AG09319 (cell line): ENCODE results near the gene NAMPT.

Source experiments
- DNase-seq: peaks from one replicate; pipeline ENCODE4 v3.0.0-alpha.2; 2010; ENCODE audit warnings: low read depth; ENCODE audit errors: extremely low read depth
- TF ChIP-seq, protein P1 (sequence below): IDR thresholded peaks from 2 replicates; pipeline ENCODE4 v1.5.1; 2011; ENCODE audit warnings: low read depth, mild to moderate bottlenecking, inconsistent platforms, low read length, moderate library complexity

Gene NAMPT

DNA sequence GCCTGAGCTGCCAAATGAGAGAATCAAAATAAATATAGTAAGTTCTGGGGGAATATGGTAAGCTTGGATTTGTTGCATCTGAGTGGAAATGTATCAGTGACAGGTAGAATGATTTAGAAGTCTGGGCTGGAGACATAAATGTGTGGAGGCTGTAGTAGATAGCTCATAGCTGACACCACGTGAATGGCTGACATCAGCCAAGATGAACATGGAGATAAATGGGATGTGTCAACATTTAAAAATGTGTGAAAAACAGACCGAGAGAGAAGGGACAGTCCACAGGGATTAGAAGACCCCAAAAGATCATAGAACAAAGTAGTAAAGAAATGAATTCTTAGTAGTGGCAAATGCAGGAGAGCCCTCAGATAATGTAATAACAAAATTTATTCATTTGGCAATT is 40.9 kb downstream of the NAMPT start:
- TF ChIP-seq, protein P1, sequence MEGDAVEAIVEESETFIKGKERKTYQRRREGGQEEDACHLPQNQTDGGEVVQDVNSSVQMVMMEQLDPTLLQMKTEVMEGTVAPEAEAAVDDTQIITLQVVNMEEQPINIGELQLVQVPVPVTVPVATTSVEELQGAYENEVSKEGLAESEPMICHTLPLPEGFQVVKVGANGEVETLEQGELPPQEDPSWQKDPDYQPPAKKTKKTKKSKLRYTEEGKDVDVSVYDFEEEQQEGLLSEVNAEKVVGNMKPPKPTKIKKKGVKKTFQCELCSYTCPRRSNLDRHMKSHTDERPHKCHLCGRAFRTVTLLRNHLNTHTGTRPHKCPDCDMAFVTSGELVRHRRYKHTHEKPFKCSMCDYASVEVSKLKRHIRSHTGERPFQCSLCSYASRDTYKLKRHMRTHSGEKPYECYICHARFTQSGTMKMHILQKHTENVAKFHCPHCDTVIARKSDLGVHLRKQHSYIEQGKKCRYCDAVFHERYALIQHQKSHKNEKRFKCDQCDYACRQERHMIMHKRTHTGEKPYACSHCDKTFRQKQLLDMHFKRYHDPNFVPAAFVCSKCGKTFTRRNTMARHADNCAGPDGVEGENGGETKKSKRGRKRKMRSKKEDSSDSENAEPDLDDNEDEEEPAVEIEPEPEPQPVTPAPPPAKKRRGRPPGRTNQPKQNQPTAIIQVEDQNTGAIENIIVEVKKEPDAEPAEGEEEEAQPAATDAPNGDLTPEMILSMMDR = no peak
- DNase-seq = no peak

DNA sequence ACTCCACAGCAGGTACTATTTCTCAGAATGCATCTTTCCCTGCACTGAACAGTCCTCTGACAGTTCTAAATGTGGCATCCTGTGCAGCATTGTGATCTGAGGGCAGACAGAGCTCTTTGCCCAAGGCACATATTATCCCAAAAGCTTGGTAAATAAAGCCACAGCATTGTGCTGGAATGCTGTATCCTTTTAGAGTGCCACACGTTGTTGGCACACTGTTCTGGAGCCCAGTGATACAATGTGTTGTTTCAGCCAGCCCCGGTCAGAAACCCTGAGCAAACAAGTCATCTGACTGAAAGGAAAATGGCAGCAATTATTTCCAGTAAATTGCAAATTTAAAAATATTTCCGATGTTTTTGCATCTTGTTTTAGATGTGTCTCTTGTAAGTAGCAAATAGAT is 45.4 kb downstream of the NAMPT start:
- no peak for DNase-seq
- TF ChIP-seq, protein P1 = no peak

DNA sequence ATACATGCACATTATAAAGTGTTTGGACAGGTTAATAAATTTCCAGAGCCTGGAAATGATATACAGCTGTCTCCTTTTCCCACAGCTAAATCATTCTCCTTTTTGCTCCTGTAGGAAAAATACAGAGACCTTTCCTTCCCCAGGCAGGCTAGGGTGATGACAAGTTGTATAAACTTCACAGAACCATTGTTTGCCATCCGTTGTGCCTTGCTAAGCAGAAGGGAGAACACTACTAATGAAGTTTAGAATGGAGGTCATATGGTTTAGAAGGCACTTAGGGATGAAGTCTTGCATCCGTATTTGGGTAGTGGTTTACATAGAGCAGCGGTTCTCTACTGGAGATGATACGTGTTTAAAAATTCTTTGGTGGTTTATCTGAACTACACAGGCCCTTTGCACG is 46.0 kb downstream of the NAMPT start:
- TF ChIP-seq, protein P1 = no peak
- no peak for DNase-seq

DNA sequence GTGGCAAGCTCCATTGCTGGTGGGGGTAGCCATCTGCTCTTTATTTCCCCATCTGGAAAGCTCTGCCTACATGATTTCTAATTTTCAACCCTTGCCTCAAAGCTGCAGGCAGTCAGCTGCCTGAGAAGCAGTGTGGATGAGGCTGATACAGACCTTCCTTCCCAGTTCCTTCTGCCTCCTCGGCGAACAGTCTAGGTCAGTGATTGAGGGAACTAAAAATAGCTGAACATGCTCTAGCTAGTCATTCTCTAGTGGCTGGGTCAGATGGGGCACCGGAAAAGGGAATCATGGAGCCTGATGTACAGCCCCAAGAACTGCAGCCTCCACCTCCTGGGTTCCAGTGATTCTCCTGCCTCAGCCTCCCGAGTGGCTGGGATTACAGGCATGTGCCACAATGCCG is 48.7 kb downstream of the NAMPT start:
- no peak for DNase-seq
- TF ChIP-seq, protein P1 = no peak

DNA sequence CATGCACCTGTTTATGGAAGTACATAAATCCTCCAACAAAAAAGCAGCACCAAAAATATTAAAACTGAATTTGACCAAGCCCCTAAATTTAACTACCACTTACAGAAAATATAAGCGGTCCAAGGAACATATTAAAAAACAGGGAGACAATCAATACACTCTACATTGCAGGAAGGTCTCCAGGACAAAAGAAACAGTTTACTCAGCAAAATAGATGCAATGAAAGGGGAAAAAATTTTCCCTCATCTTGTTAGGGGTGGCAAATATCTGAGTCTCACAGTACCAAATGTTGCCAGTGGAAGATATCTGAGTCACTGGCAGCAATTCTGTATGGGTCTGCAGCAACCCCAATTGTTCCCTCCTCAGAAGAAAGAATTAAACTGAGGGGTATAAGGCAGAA is 50.4 kb downstream of the NAMPT start:
- DNase-seq = no peak
- TF ChIP-seq, protein P1 = no peak

DNA sequence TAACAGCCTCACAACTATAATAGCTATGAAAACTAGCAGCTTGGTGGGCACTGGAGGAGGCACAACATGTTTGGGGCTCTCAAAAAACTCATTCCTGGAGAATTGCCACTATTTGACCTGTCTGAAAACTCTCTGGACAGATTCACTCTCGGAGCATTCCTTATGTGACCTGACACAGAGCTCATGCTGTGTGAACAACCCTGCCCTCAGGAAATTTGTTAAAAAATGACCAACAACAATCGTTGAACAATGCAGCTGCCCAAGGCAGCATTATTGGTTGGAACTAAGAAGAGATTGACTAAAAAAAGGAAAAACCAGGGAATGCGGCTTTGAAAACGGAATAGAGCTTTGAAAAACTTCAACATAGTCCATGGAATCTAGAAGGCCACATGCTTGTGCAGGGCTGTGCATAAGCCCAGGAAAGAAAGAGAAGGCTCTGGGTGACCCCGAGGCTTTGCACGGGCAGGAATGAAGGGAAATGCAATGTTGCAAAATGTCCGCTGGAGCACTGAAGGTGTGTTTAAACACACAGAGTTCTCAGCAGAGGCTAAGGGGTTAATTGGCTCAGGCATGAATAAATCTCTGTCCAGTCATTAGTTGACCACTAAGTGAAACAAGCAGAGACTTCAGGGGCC is 52.8 kb downstream of the NAMPT start:
- DNase-seq = no peak
- TF ChIP-seq, protein P1 = no peak

DNA sequence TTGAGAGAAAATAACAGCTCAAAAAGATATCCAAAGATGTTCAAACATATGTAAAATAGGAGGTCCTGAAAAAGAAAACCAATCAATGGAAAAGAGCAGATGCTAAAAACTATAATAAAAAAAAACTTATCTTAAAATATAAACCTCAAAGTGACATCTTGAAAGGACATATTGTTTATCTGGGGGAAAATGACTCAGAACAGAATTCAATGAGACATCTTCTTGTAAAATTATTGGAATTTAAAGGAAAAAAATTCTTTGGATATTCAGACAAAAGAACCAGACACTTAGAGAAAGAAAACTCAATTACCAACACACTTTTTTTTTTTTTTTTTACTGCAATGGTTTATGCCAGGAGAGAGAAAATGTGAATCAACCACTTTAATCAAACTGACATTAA is 58.9 kb downstream of the NAMPT start:
- DNase-seq = no peak
- TF ChIP-seq, protein P1 = no peak
